ENCODE data around the gene SIX4.

DNA sequence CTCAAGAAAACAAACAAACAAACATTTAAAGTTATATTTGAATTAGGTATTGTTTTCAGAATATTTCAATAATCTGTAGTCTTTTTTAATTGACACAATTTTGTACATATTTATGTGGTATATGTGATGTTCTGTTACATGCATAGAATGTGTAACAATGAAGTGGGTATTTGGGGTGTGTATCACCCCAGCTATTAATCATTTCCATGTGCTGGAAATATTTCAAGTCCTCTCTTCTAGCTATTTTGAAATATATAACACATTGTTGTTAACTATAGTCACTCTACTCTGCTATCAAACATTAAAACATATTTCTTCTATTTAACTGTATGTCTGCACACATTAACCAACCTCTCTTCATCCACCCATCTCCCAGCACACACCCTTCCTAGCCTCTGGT is 42.9 kb downstream of the SIX4 start:
- TF ChIP-seq, protein P1, sequence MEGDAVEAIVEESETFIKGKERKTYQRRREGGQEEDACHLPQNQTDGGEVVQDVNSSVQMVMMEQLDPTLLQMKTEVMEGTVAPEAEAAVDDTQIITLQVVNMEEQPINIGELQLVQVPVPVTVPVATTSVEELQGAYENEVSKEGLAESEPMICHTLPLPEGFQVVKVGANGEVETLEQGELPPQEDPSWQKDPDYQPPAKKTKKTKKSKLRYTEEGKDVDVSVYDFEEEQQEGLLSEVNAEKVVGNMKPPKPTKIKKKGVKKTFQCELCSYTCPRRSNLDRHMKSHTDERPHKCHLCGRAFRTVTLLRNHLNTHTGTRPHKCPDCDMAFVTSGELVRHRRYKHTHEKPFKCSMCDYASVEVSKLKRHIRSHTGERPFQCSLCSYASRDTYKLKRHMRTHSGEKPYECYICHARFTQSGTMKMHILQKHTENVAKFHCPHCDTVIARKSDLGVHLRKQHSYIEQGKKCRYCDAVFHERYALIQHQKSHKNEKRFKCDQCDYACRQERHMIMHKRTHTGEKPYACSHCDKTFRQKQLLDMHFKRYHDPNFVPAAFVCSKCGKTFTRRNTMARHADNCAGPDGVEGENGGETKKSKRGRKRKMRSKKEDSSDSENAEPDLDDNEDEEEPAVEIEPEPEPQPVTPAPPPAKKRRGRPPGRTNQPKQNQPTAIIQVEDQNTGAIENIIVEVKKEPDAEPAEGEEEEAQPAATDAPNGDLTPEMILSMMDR (IDR thresholded peaks at IDR 0.05): no peak
- no peak for TF ChIP-seq POLR2A (IDR thresholded peaks at IDR 0.05)
